GM21576 (cell line): Measurements from ENCODE around the gene CCDC167.
A peak's percentile ranks its signal among the peaks of the same experiment; 100 is the strongest.

ENCODE experiments used
- ATAC-seq: cut with Tn5 transposase; IDR thresholded peaks from one replicate; pipeline ENCODE4 v1.9.1; 2021; ENCODE audit warnings: mild to moderate bottlenecking, moderate library complexity; ENCODE audit not compliant: unreplicated experiment

CCDC167 gene

DNA sequence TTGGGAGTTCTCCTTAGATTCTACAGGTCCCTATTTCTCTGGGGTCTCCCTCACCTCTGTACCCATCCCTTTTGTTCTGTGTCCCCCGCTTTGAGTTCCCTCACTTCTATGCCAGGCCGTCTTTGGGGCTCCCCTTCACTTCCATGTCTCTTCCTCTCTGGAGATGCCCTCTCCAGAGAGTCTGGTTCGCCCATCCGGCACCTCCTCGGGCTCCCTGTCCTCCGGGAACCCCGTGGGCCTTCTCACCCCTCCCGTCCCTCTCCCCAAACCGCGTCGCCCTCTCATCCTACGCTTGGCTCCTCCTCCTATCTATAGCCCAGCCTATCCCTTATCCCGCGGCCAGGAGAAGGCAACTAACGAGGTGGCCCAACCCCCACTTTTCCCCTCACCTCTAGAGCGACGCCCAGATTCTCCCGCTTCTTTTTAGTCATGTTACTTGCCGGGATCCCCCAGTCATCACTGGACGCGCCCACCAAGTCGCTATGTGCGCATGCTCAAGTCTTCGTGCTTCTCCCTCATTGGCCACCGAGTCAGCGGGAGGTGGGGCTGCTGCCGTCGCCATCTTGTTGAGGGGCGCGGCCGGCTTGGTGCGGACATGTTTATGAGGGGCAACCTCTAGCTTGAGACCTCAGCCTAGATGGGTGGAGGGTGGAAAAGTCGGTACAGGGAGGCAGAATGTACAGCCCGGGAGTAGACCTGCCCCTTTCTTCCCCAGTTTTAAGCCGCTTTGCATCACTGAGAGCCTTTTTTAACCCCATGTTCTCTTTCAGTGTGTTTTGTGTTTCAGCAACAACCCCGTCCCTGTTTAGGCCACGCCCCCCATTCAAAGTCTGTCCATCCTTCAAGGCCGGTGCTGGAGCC is at the start of gene CCDC167:
CCDC167 (minus strand) TSS at position 461 of the 861 bp plus-strand sequence; CDS start at position 431, 30 bp downstream.
- ATAC-seq, result peak; percentile 87

- ATAC-seq, result no peak
Measured at GRCh38 chr6:37549154-37549553, 49.5 kb upstream of the CCDC167 start.

DNA sequence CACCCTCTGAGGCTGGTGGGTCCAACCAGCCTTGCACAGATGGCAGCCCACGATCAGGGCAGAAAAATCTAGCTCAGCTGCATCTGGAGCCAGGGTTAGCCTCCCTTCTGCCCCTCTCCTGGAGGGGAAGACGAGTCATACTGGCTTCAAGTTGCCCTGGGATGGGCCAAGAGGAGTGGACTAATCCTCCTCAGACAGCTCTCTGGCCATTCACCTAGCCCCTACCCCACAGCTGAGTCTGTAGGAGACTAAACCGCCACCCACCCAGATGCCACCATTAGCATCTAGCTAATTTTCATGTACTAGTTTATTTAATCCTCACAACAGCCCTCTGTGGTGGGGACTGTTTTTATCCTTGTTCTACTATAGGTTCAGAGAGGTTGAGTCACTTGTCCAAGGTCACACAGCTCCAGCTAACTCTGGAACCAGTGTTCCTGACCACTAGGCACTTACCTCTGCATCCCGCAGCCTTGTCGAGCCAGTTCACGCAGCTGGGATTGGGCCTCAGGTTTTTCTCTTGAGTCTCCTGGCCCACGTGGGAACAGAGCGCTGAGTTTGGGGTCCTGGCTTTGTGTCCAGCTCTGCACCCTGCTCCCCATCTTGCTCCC is 48.5 kb upstream of the CCDC167 start:
- ATAC-seq, result no peak

- no peak for ATAC-seq
Measured at GRCh38 chr6:37547564-37548061, 47.9 kb upstream of the CCDC167 start.

GRCh38 chr6:37546141-37546871 is 46.6 kb upstream of the CCDC167 start:
- ATAC-seq, result no peak

DNA sequence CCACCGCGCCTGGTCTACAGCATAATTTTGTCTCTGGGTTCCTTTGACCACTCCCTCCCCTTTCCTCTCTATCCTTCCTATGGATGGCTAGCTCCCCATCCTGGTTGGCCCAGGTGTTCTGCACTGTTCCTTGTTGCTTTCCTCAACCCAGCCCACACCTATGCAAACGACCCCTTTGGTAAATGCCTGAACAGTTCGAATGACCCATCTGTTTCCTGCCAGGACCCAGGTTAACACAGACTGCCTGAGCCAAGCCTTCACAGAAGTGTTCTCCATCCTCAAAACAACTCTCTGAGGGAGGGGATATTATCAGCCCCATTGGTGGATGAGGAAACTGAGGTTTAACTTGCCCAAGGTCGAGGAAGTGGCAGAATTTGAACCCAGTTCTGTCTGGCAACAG is 44.8 kb upstream of the CCDC167 start:
- ATAC-seq, result no peak

- ATAC-seq, result no peak
Measured at GRCh38 chr6:37543361-37543760, 43.7 kb upstream of the CCDC167 start.

GRCh38 chr6:37541346-37541745 is 41.7 kb upstream of the CCDC167 start:
- ATAC-seq, result no peak

DNA sequence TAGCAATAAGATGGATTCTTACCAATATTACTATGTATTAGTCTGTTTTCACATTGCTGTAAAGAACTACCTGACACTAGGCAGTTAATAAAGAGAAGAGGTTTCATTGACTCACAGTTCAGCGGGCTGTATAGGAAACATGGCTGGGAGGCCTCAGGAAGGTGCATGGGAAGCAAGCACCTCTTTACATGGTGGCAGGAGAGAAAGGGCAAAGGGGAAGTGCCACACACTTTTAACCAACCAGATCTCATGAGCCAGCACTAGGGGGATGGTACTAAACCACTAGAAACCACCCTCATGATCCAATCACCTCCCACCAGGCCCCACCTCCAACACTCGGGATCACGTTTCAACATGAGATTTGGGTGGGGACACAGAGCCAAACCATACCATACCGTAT is 40.7 kb upstream of the CCDC167 start:
- no peak for ATAC-seq

- ATAC-seq, result no peak
Measured at GRCh38 chr6:37540029-37540352, 40.3 kb upstream of the CCDC167 start.

GRCh38 chr6:37539171-37540028 is 39.7 kb upstream of the CCDC167 start:
- ATAC-seq, result no peak

- no peak for ATAC-seq
Measured at GRCh38 chr6:37538107-37538506, 38.4 kb upstream of the CCDC167 start.

GRCh38 chr6:37537548-37537947 is 37.9 kb upstream of the CCDC167 start:
- no peak for ATAC-seq

GRCh38 chr6:37536491-37537190 is 36.9 kb upstream of the CCDC167 start:
- ATAC-seq, result no peak

DNA sequence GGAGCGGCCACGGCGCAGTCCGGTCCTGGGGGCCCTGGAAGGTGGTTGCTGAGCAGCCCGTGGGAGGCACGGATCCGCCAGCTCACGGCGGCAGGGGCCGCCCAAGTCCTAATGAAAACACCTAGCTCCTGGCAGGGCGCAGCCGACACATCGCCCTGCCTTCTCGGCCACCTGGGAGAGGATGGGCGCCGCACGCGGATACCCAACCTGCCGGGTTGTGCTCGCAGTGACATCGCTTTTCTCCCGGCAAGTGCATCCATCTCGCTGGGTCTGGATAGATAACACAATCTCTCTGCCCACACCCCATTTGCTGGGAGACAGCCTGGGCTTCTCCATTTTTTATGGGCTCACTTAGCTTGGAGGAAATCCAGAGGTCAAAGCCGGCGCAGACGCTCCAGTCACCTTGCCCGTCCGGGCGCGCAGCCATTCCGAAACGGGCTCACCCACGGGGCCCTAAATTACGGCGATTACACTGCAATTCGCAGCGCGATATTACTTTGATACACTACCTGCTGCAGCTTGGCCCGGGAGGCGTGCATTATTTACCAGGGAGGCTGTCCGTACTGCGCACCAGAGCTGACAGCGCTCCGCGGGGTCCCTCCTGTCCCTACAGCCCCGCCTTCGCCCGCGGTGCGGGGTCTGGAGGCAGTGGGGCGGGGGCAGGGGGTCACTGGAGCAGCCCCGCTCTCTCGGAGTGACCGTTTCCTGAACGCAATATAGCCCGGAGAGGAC is 36.2 kb upstream of the CCDC167 start:
- no peak for ATAC-seq

GRCh38 chr6:37535428-37535758 is 35.7 kb upstream of the CCDC167 start:
- no peak for ATAC-seq

- no peak for ATAC-seq
Measured at GRCh38 chr6:37534893-37535292, 35.2 kb upstream of the CCDC167 start.

- no peak for ATAC-seq
Measured at GRCh38 chr6:37532122-37532521, 32.4 kb upstream of the CCDC167 start.

DNA sequence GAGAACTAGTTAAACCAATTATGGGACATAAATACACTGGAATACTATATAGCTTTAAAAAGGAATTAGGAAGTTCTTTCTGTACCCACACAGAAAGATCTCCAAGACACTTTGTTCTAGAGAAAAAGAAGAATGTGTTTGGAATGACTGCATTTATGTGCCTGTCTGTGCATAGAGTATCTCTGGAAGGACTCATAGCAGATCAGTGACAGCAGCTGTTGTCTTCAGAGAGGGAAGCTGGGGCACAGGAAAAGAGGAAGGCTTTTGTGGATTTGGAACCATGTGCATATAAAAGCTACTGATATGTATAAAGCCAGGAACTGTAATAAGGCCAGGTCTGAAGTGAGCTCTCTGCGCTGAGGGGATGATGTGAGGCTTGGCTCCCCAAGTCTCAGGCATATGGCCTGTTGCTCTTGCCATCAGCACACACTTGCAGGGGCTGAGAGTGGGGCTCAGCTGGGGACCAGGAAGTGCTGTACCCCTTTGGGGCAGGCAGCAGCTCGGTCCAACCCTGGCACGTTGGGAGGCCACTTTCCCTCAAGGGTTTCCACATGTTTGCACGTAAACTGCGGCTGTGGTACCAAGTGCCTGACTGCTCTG is 31.8 kb upstream of the CCDC167 start:
- ATAC-seq, result no peak
